ENCODE results near the gene GCC2. TPM values are rescaled to one million over a fixed set of nuclear protein-coding genes. Genes with fewer than 3 reads are reported as not detected.

Gene GCC2
- total and polyA plus RNA-seq, 9 of the 15 experiments (the other 6 are each of a cell fraction or from before 2014, with no cell fraction given): 11.4 to 35.7 (median 19.9) TPM

GRCh38 chr2:108399479-108399878 lies 49.5 kb upstream of the GCC2 start:
- intact Hi-C loops (cut with micrococcal nuclease): no loop called here
- no peak for FAIRE-seq
- no peak overlapping the region for H2AFZ ChIP-seq (ENCODE audit: low read depth, low read length)
- WGBS (ENCODE audit: insufficient coverage, low coverage, missing lambda C conversion rate): 43% methylated on average over 2 of the region's 2 CpGs
- ChIA-PET POLR2A (interaction anchor here (0.9 kb wide), 1 partner anchor 10 kb away, joined by 3 read pairs; no protein-coding TSS in a partner anchor), CTCF (ENCODE audit: low intra/inter-chr PET ratio) (no interaction called here)
- H3K4me1 ChIP-seq (replicated peaks in 1 of 2; ENCODE audit: control insufficient read depth in 2 of 2, insufficient read depth in 2 of 2, low read length in 2 of 2): peaks cover 0 to 9% of the 10 kb centered on the region in 2 experiments; a peak in 3 of 5 replicates
- DNase-seq (ENCODE audit: extremely low read depth in 1 of 4, low spot score in 3 of 4): no peak
- no peak overlapping the region for H3K4me3 ChIP-seq
- no peak for ATAC-seq
- H4K20me1 ChIP-seq (replicated peaks; ENCODE audit: control insufficient read depth, insufficient read depth, low read length): no peaks in the 10 kb centered on the region
- BruUV-seq (replicated peaks): no TSS peak
- H3K79me2 ChIP-seq (ENCODE audit: control insufficient read depth, insufficient read depth, low read length): no peaks in the 10 kb centered on the region
- H3K27ac ChIP-seq (ENCODE audit: extremely low read depth, low read depth, low read length): no peak overlapping the region
- TF ChIP-seq MYC (IDR thresholded peaks at IDR 0.05; ENCODE audit: low read depth, low read length): no peak
- no peak for TF ChIP-seq MYC (CRISPR knock-in tag; IDR thresholded peaks at IDR 0.05; ENCODE audit: borderline replicate concordance, low read depth)
- no peak for TF ChIP-seq SMARCC2 (IDR thresholded peaks at IDR 0.05; ENCODE audit: low read depth)
- TF ChIP-seq ZEB2 (IDR thresholded peaks at IDR 0.05): no peak
- no peak for TF ChIP-seq CREB1 (IDR thresholded peaks at IDR 0.05)
- no peak for TF ChIP-seq CREB1 (CRISPR knock-in tag; IDR thresholded peaks at IDR 0.05)
- no peak for TF ChIP-seq STAT5B (CRISPR knock-in tag; IDR thresholded peaks at IDR 0.05)
- TF ChIP-seq KLF13 (tag; IDR thresholded peaks at IDR 0.05; ENCODE audit: borderline replicate concordance, low read depth): no peak
- no peak for TF ChIP-seq CHD2 (IDR thresholded peaks at IDR 0.05; ENCODE audit: low read depth, low read length)
- TF ChIP-seq E2F8 (IDR thresholded peaks at IDR 0.05; ENCODE audit: low read depth, partially characterized antibody): no peak
- TF ChIP-seq FIP1L1 (IDR thresholded peaks at IDR 0.05; ENCODE audit: low read depth, low read length, poor library complexity, severe bottlenecking): no peak
- TF ChIP-seq BCL6 (CRISPR knock-in tag; IDR thresholded peaks at IDR 0.05): no peak
- no peak for TF ChIP-seq ELF2 (CRISPR knock-in tag; IDR thresholded peaks at IDR 0.05)
- TF ChIP-seq SMARCE1 (IDR thresholded peaks at IDR 0.05): no peak
- no peak for TF ChIP-seq EWSR1 (IDR thresholded peaks at IDR 0.05; ENCODE audit: borderline replicate concordance, low read depth, partially characterized antibody)
- TF ChIP-seq, protein P1, sequence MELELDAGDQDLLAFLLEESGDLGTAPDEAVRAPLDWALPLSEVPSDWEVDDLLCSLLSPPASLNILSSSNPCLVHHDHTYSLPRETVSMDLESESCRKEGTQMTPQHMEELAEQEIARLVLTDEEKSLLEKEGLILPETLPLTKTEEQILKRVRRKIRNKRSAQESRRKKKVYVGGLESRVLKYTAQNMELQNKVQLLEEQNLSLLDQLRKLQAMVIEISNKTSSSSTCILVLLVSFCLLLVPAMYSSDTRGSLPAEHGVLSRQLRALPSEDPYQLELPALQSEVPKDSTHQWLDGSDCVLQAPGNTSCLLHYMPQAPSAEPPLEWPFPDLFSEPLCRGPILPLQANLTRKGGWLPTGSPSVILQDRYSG (tag; conservative IDR thresholded peaks at IDR 0.05; ENCODE audit: low read depth): no peak
- no peak for TF ChIP-seq CEBPB (tag; IDR thresholded peaks at IDR 0.05)
- no peak for TF ChIP-seq GABPA (tag; conservative IDR thresholded peaks at IDR 0.05; ENCODE audit: low read depth)
- no peak for TF ChIP-seq DACH1 (IDR thresholded peaks at IDR 0.05; ENCODE audit: partially characterized antibody)
- TF ChIP-seq, protein P2, sequence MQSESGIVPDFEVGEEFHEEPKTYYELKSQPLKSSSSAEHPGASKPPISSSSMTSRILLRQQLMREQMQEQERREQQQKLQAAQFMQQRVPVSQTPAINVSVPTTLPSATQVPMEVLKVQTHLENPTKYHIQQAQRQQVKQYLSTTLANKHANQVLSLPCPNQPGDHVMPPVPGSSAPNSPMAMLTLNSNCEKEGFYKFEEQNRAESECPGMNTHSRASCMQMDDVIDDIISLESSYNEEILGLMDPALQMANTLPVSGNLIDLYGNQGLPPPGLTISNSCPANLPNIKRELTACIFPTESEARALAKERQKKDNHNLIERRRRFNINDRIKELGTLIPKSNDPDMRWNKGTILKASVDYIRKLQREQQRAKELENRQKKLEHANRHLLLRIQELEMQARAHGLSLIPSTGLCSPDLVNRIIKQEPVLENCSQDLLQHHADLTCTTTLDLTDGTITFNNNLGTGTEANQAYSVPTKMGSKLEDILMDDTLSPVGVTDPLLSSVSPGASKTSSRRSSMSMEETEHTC (IDR thresholded peaks at IDR 0.05): no peak
- TF ChIP-seq ZNF133 (CRISPR knock-in tag; IDR thresholded peaks at IDR 0.05): no peak
- no peak for TF ChIP-seq DPF2 (IDR thresholded peaks at IDR 0.05)
- H3K27me3 ChIP-seq (ENCODE audit: control insufficient read depth in 2 of 2, insufficient read depth in 2 of 2, low read length in 2 of 2): no peaks in the 10 kb centered on the region
- no peaks in the 10 kb centered on the region; the same call in 1 of the 2 replicates for H3K9me3 ChIP-seq (replicated peaks; ENCODE audit: control insufficient read depth, insufficient read depth, low read depth, low read length)
- H3K9ac ChIP-seq (ENCODE audit: insufficient read depth in 1 of 2, low read depth in 2 of 2, low read length in 2 of 2): no peak overlapping the region
- H3K4me2 ChIP-seq (ENCODE audit: insufficient read depth, low read length): no peak overlapping the region
- H3K9me1 ChIP-seq (ENCODE audit: control insufficient read depth, insufficient read depth, low read length): no peaks in the 10 kb centered on the region
- no peaks in the 10 kb centered on the region for H3K36me3 ChIP-seq (ENCODE audit: control insufficient read depth, insufficient read depth, low read length)
- in situ Hi-C loops (cut with MboI): no loop called here
